H9 (cell line): ENCODE results near the gene TH. TPM values are rescaled to one million over a fixed set of nuclear protein-coding genes. Genes with fewer than 3 reads are reported as not detected.

Source experiments
- DNase-seq: peaks from one replicate; pipeline ENCODE4 v3.0.0-alpha.2; 2017
- H2AFZ ChIP-seq: one replicate; pipeline ENCODE4 v1.6.1; 2013; ENCODE audit warnings: mild to moderate bottlenecking, low read length, control low read depth, moderate library complexity
- H2AK5ac ChIP-seq: 2 replicates; pipeline ENCODE4 v1.6.1; 2013; ENCODE audit warnings: low read length, control low read depth, mixed read lengths; ENCODE audit not compliant: insufficient read length
- H2BK120ac ChIP-seq: one replicate; pipeline ENCODE4 v1.6.1; 2013; ENCODE audit warnings: low read depth, mild to moderate bottlenecking, low read length, control low read depth, inconsistent platforms; ENCODE audit not compliant: poor library complexity, severe bottlenecking
- H2BK12ac ChIP-seq: 2 replicates; pipeline ENCODE4 v1.6.1; 2013; ENCODE audit warnings: low read length, control low read depth, mixed read lengths, low read depth; ENCODE audit not compliant: insufficient read length
- H2BK15ac ChIP-seq: 2 replicates; pipeline ENCODE4 v1.6.1; 2013; ENCODE audit warnings: low read depth, low read length, control low read depth
- H2BK20ac ChIP-seq: one replicate; pipeline ENCODE4 v1.6.1; 2013; ENCODE audit warnings: low read depth, mild to moderate bottlenecking, low read length, control low read depth, inconsistent platforms; ENCODE audit not compliant: poor library complexity, severe bottlenecking
- H2BK5ac ChIP-seq: 2 replicates; pipeline ENCODE4 v1.6.1; 2013; ENCODE audit warnings: low read length, control low read depth, mixed read lengths; ENCODE audit not compliant: insufficient read length
- H3K14ac ChIP-seq: 2 replicates; pipeline ENCODE4 v1.6.1; 2013; ENCODE audit warnings: low read length, control low read depth; ENCODE audit not compliant: insufficient read depth
- H3K18ac ChIP-seq: 2 replicates; pipeline ENCODE4 v1.6.1; 2013; ENCODE audit warnings: low read depth, mild to moderate bottlenecking, mixed read lengths, low read length, control low read depth; ENCODE audit not compliant: insufficient read length
- H3K23ac ChIP-seq: 2 replicates; pipeline ENCODE4 v1.6.1; 2013; ENCODE audit warnings: low read length, control low read depth, mixed read lengths, low read depth; ENCODE audit not compliant: insufficient read length
- H3K23me2 ChIP-seq: 2 replicates; pipeline ENCODE4 v1.6.1; 2013; ENCODE audit warnings: low read depth, mild to moderate bottlenecking, mixed read lengths, low read length, control low read depth; ENCODE audit not compliant: insufficient read length, poor library complexity, severe bottlenecking
- H3K27ac ChIP-seq: 2 replicates; pipeline ENCODE4 v1.5.1; 2013; ENCODE audit warnings: low read length, control low read depth, mixed read lengths, low read depth; ENCODE audit not compliant: insufficient read length
- H3K27me3 ChIP-seq: 2 replicates; pipeline ENCODE4 v1.6.1; 2013; ENCODE audit warnings: low read length, control low read depth, inconsistent platforms; ENCODE audit not compliant: insufficient read depth
- H3K4ac ChIP-seq: 2 replicates; pipeline ENCODE4 v1.6.1; 2013; ENCODE audit warnings: low read depth, mild to moderate bottlenecking, control low read depth, inconsistent platforms, low read length, moderate library complexity
- H3K4me1 ChIP-seq: 2 replicates; pipeline ENCODE4 v1.6.1; 2013; ENCODE audit warnings: low read length, control low read depth, inconsistent platforms; ENCODE audit not compliant: insufficient read depth
- H3K4me2 ChIP-seq: 2 replicates; pipeline ENCODE4 v1.6.1; 2013; ENCODE audit warnings: low read length, control low read depth, mixed read lengths; ENCODE audit not compliant: insufficient read length, insufficient read depth
- H3K56ac ChIP-seq: 2 replicates; pipeline ENCODE4 v1.6.1; 2013; ENCODE audit warnings: low read depth, mild to moderate bottlenecking, mixed read lengths, low read length, control low read depth; ENCODE audit not compliant: insufficient read length
- H3K79me1 ChIP-seq: 2 replicates; pipeline ENCODE4 v1.6.1; 2013; ENCODE audit warnings: low read depth, mild to moderate bottlenecking, moderate library complexity, low read length, control low read depth, inconsistent platforms; ENCODE audit not compliant: insufficient read depth, poor library complexity, severe bottlenecking
- H3K79me2 ChIP-seq: 2 replicates; pipeline ENCODE4 v1.6.1; 2013; ENCODE audit warnings: low read length, control low read depth, inconsistent platforms; ENCODE audit not compliant: insufficient read depth
- H3K9ac ChIP-seq: 2 replicates; pipeline ENCODE4 v1.6.1; 2013; ENCODE audit warnings: low read length, control low read depth, mixed read lengths; ENCODE audit not compliant: insufficient read length; ENCODE audit errors: extremely low read depth
- H3K9me3 ChIP-seq: one replicate; pipeline ENCODE4 v1.6.1; 2013; ENCODE audit warnings: low read depth, low read length, inconsistent platforms; ENCODE audit not compliant: control insufficient read depth
- H3T11ph ChIP-seq: one replicate; pipeline ENCODE4 v1.6.1; 2013; ENCODE audit warnings: mild to moderate bottlenecking, low read length, control low read depth, inconsistent platforms
- H4K20me1 ChIP-seq: one replicate; pipeline ENCODE4 v1.6.1; 2013; ENCODE audit not compliant: control insufficient read depth, insufficient read length, insufficient read depth
- H4K5ac ChIP-seq: 2 replicates; pipeline ENCODE4 v1.6.1; 2013; ENCODE audit warnings: low read depth, mild to moderate bottlenecking, mixed read lengths, low read length, control low read depth; ENCODE audit not compliant: insufficient read length
- H4K8ac ChIP-seq: replicated peaks from 2 replicates; pipeline ENCODE4 v1.6.1; 2013; ENCODE audit warnings: low read length, control low read depth, mixed read lengths, low read depth; ENCODE audit not compliant: insufficient read length
- H4K91ac ChIP-seq: 2 replicates; pipeline ENCODE4 v1.6.1; 2013; ENCODE audit warnings: low read depth, mild to moderate bottlenecking, moderate library complexity, mixed read lengths, low read length, control low read depth; ENCODE audit not compliant: insufficient read length
- H3K27ac Mint-ChIP-seq, 3 experiments: 2 replicates in 2 of 3; 3 replicates in 1 of 3; pipeline ENCODE4 v1.8.0; 2020 to 2021; ENCODE audit warnings: mixed read lengths in 3 of 3, mild to moderate bottlenecking in 1 of 3, moderate library complexity in 1 of 3
- H3K27me3 Mint-ChIP-seq: 2 replicates; pipeline ENCODE4 v1.8.0; 2021; ENCODE audit warnings: low read depth, mild to moderate bottlenecking, moderate library complexity, mixed read lengths
- H3K36me3 Mint-ChIP-seq, 3 experiments: 2 replicates in 2 of 3; 3 replicates in 1 of 3; pipeline ENCODE4 v1.8.0; 2020 to 2021; ENCODE audit warnings: low read depth in 3 of 3, mixed read lengths in 3 of 3; ENCODE audit not compliant: insufficient read depth in 1 of 3
- H3K4me1 Mint-ChIP-seq, 2 experiments: 2 replicates each; pipeline ENCODE4 v1.8.0; 2020; ENCODE audit warnings: mixed read lengths in 2 of 2
- H3K4me3 Mint-ChIP-seq, 2 experiments: 2 replicates in 1 of 2; 3 replicates in 1 of 2; pipeline ENCODE4 v1.8.0; 2020 to 2021; ENCODE audit warnings: mild to moderate bottlenecking in 2 of 2, mixed read lengths in 2 of 2, moderate library complexity in 1 of 2
- H3K9me3 Mint-ChIP-seq, 2 experiments: 2 replicates in 1 of 2; 3 replicates in 1 of 2; pipeline ENCODE4 v1.8.0; 2020; ENCODE audit warnings: mild to moderate bottlenecking in 2 of 2, mixed read lengths in 2 of 2, moderate library complexity in 1 of 2
- WGBS: extraction: QIAGEN DNeasy Blood & Tissue Kit; methylation state at CpG from one replicate; pipeline ENCODE4 v1.1.7; 2013; ENCODE audit warnings: missing lambda C conversion rate, low lambda C conversion rate, mixed read lengths; ENCODE audit not compliant: insufficient read length; ENCODE audit errors: extremely low coverage; 5-methylcytosine and 5-hydroxymethylcytosine counted together
- total RNA-seq: library from RNA; stranded (reverse); gene quantifications from 2 replicates; pipeline ENCODE4 v1.2.1, GENCODE V29; 2021
- TF ChIP-seq, protein P1 (sequence below): fragments of 200-600 bp; sonication (generic); conservative IDR thresholded peaks from 3 replicates; pipeline ENCODE4 v1.8.0; 2021; ENCODE audit warnings: antibody characterized with exemption, mild to moderate bottlenecking

Gene TH
- total RNA-seq, 1 experiment from 2014 or later: not detected

DNA sequence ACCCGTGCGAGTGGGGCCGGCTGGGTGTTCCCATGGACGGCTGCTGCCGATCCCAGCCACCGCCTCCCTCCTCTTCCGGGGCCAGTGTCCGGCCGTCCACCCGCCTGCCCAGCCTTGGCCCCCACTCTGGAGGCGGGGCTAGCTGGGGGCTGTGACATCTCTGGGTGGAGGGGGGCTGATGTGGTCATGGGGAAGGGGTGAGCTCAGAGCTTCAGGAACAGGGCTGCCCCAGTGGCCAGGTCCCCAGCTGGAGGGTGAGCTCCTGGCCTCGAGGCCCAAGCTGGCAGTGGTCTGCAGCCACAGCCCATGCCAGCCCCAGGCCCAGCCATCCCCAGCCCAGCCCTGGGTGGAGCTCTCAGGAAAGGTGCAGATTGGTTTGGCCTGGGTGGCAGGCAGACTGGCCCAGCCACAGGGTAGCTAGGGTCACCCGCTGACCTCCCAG is 13.3 kb downstream of the TH start:
- H3T11ph ChIP-seq: no peak overlapping the region
- no peaks in the 10 kb centered on the region for H3K23me2 ChIP-seq
- WGBS: no CpG with 5 or more reads among the region's 13 CpGs
- H2AFZ ChIP-seq: no peak overlapping the region
- no peak overlapping the region for H3K27ac ChIP-seq
- no peak overlapping the region for H3K23ac ChIP-seq
- no peaks in the 10 kb centered on the region for H3K79me1 ChIP-seq
- H3K14ac ChIP-seq: no peak overlapping the region
- Mint-ChIP-seq H3K4me3 (no peak overlapping the region), H3K4me1 (no peaks in the 10 kb centered on the region), H3K27ac (no peak overlapping the region), H3K9me3 (no peaks in the 10 kb centered on the region), H3K36me3 (no peaks in the 10 kb centered on the region), H3K27me3 (peaks cover 8% of the 10 kb centered on the region)
- no peak overlapping the region for H3K18ac ChIP-seq
- no peak overlapping the region for H2BK5ac ChIP-seq
- no peak for DNase-seq
- no peak overlapping the region for H4K91ac ChIP-seq
- no peak overlapping the region for H2BK15ac ChIP-seq
- no peaks in the 10 kb centered on the region for H3K4me1 ChIP-seq
- H2BK12ac ChIP-seq: no peak overlapping the region
- no peak overlapping the region for H3K56ac ChIP-seq
- TF ChIP-seq, protein P1, sequence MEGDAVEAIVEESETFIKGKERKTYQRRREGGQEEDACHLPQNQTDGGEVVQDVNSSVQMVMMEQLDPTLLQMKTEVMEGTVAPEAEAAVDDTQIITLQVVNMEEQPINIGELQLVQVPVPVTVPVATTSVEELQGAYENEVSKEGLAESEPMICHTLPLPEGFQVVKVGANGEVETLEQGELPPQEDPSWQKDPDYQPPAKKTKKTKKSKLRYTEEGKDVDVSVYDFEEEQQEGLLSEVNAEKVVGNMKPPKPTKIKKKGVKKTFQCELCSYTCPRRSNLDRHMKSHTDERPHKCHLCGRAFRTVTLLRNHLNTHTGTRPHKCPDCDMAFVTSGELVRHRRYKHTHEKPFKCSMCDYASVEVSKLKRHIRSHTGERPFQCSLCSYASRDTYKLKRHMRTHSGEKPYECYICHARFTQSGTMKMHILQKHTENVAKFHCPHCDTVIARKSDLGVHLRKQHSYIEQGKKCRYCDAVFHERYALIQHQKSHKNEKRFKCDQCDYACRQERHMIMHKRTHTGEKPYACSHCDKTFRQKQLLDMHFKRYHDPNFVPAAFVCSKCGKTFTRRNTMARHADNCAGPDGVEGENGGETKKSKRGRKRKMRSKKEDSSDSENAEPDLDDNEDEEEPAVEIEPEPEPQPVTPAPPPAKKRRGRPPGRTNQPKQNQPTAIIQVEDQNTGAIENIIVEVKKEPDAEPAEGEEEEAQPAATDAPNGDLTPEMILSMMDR: no peak
- H4K20me1 ChIP-seq: no peaks in the 10 kb centered on the region
- H2AK5ac ChIP-seq: no peak overlapping the region
- H3K4ac ChIP-seq: no peak overlapping the region
- no peak overlapping the region for H3K4me2 ChIP-seq
- H4K8ac ChIP-seq: no peak overlapping the region
- H4K5ac ChIP-seq: no peak overlapping the region
- H3K9ac ChIP-seq: no peak overlapping the region
- H3K9me3 ChIP-seq: no peaks in the 10 kb centered on the region
- no peaks in the 10 kb centered on the region for H3K27me3 ChIP-seq
- no peak overlapping the region for H2BK20ac ChIP-seq
- H2BK120ac ChIP-seq: no peak overlapping the region
- H3K79me2 ChIP-seq: no peaks in the 10 kb centered on the region
